DMS153 (cell line): Measurements from ENCODE around the gene RAD54L2.
"Not testable (repeated sequence)": the region's sequence is repeated elsewhere in the genome, so short reads cannot be mapped to it uniquely, and the experiment has no call there.

Source experiments
- DNase-seq: peaks from one replicate; lab custom pipeline; 2025; lab: John Stamatoyannopoulos, UW

RAD54L2 gene

DNA sequence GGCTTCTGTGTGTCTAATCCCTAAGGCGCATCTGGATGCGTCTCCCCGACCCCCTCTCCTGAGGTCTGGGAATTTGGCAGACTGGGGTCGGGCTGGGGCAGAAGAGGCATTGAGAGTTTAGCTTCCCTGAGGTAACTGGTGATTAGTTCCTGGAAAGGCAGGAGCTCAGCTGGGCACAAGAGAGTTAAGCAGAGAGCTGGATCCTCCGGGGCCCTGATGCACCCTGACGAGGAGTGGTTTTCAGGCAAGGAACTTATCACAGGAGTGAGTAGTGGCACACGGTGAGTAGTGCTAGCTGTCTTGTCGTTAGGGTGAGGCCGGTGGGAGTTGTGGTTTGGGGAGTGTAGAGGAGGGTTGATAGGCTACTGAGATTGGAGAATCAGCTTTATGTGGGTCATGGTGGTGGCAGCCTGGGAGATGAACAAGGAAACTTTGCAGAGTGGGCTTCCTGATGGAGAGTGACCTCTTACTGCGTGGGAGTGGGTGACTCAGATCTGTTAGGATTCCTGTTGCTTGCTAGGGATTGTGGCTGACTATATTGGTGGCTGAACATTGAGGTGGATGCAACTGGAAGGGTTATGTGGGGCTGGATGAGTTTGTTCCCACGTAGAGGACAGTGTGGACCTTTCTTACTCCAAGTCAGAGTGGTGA, 897 bp downstream of the RAD54L2 start:
- no peak for DNase-seq

DNA sequence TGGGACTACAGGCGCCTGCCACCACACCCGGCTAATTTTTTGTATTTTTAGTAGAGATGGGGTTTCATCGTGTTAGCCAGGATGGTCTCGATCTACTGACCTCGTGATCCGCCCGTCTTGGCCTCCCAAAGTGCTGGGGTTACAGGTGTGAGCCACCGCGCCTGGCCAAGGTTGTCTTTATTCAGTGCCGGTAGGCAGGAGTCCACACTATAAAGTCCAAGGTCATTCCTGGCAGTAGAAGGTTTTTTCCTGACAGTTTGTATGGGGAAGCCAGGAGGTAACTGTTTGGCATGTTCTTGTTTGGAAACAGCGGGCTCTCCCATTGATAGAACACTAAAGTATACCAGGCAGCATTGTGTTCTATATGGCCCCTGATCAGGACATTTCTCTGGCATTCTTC, 4.1 kb downstream of the RAD54L2 start:
- DNase-seq = not testable (repeated sequence)

DNA sequence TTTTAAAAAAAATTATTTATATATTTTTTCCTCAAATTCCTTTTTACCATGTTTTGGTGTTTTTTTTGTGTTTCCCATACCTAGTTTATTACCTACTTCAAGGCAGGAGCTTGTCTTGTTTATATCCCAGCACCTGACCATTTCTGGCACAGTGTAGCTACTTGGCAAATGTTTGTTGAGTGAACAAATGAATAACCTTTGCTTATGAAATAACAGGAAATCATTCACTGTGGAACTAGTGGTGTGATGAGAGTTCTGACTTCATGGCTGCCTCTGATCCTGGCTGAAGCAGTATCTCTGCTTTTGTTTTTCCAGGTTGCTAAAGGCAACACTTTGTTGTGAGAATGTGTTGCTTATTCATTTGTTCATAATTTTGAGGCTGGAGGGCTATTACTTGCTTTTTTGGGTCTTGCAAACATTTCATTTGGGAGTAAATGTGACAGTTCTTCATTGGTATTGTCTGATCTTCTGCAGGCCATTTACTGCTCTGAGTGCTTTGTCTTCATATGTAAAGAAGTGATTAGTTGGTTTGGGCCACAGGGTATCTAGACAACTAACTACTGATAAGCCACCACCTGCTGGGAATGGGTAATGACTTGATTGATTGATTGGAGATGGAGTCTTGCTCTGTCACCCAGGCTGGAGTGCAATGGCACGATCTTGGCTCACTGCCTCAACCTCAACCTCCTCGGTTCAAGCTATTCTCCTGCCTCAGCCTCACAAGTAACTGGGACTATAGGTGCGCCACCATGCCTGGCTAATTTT, 5.7 kb downstream of the RAD54L2 start:
- no peak for DNase-seq

DNA sequence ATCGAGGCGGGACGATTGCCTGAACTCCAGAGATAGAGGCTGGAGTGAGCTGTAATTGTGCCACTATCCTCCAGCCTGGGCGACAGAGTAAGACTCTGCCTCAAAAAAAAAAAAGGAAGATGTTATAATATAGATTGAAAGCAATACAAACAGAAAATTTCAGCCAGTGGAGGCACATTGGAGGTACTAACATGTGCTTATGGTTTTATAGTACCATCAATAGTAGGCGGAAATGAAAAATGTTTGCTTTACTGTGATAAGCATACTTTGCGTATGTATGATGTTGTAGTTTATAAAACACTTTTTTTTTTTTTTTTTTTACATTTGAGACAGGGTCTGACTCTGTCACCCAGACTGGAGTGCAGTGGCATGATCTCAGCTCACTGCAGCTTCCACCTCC, 8.8 kb downstream of the RAD54L2 start:
- DNase-seq = no peak

DNA sequence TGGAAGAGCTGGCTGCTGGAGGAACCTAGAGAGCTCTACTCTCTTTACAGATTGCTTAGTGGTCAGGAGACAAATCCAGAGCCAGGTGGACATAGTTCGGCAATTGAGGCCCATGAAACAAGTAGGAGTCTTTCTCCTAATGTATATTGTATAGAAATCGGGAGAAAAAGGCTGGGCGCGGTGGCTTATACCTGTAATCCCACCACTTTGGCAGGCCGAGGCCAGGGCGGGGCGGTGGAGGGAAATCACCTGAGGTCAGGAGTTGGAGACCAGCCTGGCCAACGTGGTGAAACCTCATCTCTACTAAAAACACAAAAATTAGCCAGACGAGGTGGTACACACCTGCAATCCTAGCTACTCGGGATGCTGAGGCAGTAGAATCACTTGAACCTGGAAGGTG, 10.8 kb downstream of the RAD54L2 start:
- no peak for DNase-seq

DNA sequence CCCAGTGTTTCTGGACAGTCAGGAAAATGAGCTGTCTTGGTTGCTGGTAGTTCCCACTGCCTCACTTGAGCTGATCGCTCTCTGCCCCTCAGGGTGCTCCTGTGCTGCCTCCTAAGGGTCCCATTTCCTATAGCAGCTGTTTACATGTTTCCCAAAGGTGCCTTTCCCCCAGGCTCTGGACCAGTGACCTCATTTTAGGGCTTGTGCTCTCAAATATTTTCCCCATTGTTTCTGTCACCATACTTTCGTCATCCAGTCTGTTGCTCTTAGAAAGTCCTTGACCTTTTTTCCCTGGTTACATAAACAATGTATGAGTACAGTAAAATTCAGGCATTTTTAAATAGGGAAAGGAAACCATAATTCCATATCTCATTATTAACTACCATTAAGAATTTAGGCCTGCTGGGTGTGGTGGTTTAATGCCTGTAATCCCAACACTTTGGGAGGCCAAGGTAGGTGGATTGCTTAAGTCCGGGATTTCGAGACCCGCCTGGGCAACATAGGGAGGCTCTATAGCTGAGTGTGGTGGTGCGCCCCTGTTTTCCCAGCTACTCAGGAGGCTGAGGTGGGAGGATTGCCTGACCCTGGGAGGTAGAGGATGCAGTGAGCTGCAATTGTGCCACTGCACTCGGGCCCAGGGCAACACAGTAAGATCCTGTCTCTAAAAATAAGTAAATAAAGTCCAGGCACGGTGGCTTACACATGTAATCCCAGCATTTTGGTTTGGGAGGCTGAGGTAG, 11.7 kb downstream of the RAD54L2 start:
- no peak for DNase-seq

DNA sequence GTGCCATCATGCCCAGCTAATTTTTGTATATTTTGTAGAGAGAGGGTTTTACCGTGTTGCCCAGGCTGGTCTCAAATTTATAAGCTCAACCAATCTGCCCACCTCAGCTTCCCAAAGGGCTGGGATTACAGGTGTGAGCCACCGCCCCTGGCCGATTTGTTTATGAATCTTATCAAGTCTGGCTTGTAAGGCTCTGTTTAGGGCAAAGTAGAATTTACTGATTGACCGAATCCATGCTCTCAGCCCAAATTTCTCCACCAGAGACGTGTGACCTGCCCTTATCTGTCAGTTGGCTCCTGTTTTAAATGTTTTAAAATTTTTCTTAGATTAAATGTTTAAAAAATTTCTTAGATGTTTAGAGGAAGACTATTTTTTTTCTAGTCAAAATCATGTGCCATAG, 19.5 kb downstream of the RAD54L2 start:
- DNase-seq = no peak

DNA sequence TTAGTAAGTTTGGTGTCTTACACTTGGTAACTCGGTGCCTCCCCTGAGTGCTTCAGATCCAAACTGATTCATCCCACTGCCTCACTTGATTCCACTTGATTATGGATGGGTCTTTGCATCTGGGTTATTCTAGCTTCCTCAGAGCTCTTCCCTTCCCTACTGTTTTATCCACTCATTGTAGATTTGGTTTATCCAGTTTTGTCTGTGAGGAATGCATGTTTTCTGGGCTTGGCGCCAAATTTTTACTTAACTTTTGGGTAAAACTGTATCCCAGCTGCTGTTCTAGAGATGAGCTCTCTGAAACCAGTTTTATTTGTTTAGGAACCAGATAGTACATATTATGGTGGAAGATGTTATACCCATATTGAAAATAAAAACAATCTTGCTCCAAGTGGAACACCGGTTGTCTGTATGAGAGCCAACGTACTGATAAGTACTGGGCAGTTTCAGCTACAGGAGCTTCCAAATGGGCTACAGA, 20.9 kb downstream of the RAD54L2 start:
- no peak for DNase-seq

DNA sequence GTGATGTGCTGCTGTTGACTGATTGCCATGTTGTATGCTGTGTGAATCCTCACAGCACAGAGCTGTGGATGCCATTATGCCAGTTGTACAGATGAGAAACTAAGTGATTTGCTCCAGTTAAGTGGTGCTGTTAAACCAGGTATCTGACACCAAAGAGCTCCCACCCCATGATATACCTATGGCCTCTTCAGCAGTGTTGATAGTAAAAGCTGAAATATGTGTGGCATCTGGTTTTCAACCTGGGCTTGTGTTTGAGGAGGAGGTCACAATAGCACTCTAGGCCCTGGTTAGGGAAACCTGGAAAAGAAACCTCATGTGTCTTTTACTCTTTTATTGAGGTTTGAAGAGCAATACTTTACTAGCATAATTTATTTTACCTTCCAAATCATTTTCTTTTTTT, 21.4 kb downstream of the RAD54L2 start:
- no peak for DNase-seq

DNA sequence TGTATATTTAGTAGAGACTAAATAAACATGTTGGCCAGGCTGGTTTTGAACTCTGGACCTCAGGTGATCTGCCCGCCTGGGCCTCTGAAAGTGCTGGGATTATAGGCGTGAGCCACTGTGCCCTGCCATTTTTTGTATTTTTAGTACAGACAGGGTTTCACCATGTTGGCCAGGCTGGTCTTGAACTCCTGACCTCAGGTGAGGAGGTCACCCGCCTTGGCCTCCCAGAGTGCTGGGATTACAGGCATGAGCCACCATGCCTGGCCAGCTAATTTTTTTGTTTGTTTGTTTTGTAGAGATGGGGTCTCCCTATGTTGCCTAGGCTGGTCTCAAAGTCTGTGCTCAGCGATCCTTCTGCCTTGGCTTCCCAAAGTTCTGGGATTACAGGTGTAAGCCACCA, 23.9 kb downstream of the RAD54L2 start:
- DNase-seq = not testable (repeated sequence)

DNA sequence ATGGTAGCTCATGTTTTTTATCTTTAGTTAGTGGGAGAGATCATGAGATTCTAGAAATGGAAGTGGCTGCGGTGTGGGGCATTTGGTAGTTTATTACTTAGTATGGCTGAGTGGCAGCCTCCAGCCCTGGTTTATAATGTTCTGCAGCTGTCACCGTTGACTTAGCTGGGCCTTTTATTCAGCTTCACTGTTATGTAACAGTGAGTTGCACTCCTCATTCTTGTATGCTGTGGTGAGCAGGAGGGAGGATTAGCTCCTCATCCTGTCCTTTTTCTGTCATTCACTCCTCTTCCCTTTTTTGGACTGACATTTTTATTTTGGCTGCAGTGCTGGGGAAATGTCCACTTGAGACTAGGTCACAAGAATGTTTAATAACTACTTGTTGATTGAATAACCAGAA, 29.5 kb downstream of the RAD54L2 start:
- DNase-seq = no peak

DNA sequence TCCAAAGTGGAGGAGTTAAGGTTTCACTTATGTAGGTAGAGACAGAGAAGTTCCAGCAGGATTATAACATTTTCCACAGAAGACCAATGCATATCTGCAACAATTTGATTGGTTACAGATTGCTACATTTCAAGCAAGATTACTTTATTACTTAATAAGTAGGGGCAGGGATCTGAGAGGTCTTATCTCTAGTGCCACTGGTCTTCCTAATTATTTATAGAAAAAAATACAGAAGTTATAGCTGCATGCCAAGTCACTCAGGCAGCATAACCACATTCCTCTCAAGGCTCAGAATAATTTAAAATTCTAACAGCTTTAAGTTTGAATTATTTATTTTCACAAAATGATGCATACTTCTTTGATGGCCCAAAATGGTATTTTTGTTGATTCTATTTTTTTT, 30.5 kb downstream of the RAD54L2 start:
- no peak for DNase-seq

DNA sequence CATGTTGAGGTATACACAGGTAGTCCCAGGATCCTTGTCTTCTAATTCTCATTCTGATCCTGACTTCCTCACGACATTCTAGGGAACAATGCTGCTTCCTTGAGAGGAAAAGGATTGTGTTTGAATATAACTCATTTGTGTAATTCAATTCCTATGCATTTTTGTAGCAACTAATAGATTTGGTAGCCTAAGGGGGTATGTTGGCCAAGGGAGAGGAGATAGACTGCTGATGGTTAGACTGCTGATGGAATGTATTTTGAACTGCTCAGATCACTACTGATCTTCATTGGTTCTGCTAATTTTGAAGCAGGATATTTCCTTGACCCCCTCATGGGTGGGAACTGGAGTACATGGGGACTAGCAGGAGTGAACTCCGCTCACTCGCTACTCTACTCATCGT, 39.7 kb downstream of the RAD54L2 start:
- no peak for DNase-seq

DNA sequence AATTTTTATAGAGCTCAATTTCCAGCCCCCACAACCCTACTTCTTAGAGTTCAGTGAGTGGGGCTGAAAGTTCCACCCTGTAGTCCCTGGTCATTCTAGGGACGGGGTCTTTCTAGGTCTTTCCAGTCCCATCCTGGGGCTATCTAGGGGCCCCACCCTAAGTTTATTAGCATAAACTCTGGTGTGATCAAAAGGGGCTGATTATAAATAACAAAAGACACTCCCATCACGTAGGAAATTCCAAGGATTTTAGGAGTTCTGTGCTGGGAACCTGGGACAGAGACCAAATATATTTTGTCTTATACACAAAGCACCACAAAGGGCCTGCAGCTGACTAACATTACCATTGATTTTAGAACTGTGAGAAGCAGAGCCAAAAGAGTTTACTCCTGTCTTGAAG, 41.9 kb downstream of the RAD54L2 start:
- DNase-seq = no peak

DNA sequence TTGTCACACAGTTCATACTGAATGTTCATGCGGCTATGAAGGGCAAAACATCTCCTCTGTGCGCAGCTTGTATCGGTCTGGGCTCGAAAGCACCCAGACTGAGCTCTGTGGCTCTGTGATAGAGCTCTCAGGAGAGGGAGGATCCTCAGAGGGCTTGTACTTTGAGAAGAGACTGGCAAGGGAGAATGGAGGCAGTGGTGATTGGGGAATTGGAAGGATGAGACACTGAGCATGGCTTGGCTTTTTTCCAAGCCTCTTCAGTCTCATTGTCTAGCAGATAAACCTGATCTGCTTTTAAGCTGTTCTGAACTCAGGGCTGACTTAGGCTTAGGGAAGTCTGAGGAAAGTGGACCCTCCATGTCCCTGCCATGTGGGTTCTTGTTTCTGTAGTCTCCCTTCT, 43.0 kb downstream of the RAD54L2 start:
- DNase-seq = no peak

DNA sequence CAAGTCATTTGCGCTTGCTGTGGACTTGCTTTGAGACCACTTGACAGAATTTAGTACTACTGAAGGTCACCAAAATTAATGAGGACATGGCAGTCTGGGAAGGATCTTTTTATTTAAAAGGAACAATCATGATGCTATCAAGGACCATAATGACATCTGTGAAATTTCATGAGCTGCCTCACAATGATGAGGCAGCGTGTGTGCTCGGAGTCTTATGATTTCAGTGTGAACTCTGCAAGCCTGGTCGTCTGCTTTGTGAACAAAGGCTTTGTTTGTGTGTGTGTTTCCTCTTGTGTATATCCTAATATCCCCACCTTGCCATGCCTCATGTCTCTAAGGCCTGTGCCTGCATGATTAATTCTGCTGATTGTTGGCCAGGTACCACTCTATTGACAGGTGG, 46.7 kb downstream of the RAD54L2 start:
- no peak for DNase-seq

DNA sequence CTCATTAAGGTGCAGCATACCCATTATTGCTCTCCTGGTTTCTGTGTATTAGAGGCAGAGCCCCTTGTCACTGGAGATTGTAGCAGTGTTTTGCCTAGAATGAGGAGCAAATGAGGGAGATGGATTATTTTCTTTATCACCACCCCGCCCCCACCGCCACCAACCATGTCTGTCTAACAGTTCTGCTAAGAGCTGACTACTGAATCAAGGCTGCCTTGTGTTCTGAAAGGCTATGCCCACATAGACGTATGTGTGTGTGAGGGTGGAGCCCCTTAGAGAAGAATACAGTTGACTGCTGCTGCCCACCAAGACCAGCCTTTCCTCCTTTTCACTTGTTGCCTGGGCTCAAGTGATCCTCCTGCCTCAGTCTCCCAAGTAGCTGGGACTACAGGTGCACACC, 47.4 kb downstream of the RAD54L2 start:
- DNase-seq = no peak
